Measurements from ENCODE around the gene PDLIM3. TPM values are rescaled to one million over a fixed set of nuclear protein-coding genes. Genes with fewer than 3 reads are reported as not detected.

PDLIM3 gene
- total and polyA plus RNA-seq, 2 of the 4 experiments (the other 2 are of a cell fraction), result 6.4 to 11.7 TPM

DNA sequence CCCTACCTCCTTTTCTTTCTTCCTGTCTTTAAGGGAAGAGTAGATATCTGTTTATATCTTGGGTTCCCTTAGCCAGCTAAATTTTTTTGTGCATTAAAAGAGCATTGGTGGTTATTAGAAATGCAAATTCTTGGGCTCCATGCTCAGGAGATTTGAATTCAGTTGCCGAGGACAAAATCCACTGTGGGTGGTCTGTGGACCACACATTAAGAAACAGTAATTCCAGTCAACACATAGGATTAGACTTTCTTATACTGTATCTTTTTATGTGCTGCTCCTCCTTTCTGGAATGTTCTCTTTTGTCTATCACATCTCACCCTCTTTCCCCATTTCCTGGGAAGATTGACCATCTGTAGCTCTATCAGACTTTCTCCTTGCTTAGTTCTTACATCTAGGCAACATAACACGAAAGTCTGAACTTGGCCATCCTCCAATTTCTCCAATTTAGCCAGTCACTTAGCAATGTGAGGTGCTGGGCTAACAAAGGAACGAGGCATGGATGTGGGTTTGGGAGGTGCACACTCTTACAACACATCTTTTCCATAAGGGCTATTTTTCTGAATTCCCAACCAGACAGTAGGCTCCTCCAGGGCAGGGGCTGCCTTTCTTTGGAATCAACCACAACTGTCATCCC lies 5.3 kb upstream of the PDLIM3 start:
- Histone ChIP-seq H3K27me3 (ENCODE audit: control insufficient read depth, insufficient read depth, low read length) (peaks cover 16% of the 10 kb centered on the region), H3K4ac (ENCODE audit: low read depth, low read length) (no peak overlapping the region), H3K56ac (ENCODE audit: extremely low read depth, insufficient read depth, low read length) (no peak overlapping the region), H2AK9ac (replicated peaks; ENCODE audit: low read depth, low read length, poor library complexity) (no peak overlapping the region), H3K14ac (replicated peaks; ENCODE audit: low read depth, low read length) (no peak overlapping the region), H2BK120ac (ENCODE audit: low read depth, low read length) (no peak overlapping the region), H2BK15ac (ENCODE audit: low read depth, low read length) (no peak overlapping the region), H3K27ac (ENCODE audit: insufficient read depth, low read length) (no peak overlapping the region), H3K9me1 (ENCODE audit: insufficient read depth, low read length) (no peaks in the 10 kb centered on the region), H2AK5ac (ENCODE audit: low read depth, low read length) (no peak overlapping the region), H4K20me1 (ENCODE audit: insufficient read depth, low read length) (no peaks in the 10 kb centered on the region), H3K9me3 (ENCODE audit: control insufficient read depth, insufficient read depth, low read length) (no peaks in the 10 kb centered on the region), H4K5ac (ENCODE audit: low read depth, low read length) (no peak overlapping the region), H3K4me3 (ENCODE audit: insufficient read depth, low read depth, low read length) (no peak overlapping the region), H2BK5ac (ENCODE audit: low read depth, low read length, poor library complexity, severe bottlenecking) (no peak overlapping the region), H3K23ac (ENCODE audit: low read depth, low read length) (no peak overlapping the region), H4K8ac (ENCODE audit: low read depth in 2 of 2, low read length in 2 of 2) (no peak overlapping the region), H3K9ac (ENCODE audit: low read depth, low read length) (no peak overlapping the region), H2AFZ (replicated peaks; ENCODE audit: low read length, poor library complexity) (no peak overlapping the region), H2BK20ac (ENCODE audit: low read depth, low read length) (no peak overlapping the region), H3K4me1 (ENCODE audit: control insufficient read depth, insufficient read depth, low read length) (peaks cover 2% of the 10 kb centered on the region; the same call in 1 of the 2 replicates), H4K91ac (ENCODE audit: insufficient read depth, low read depth, low read length) (no peak overlapping the region), H3K79me1 (ENCODE audit: low read depth in 1 of 2, low read length in 2 of 2) (no peaks in the 10 kb centered on the region), H3K4me2 (ENCODE audit: low read depth, low read length) (no peak overlapping the region), H3K18ac (ENCODE audit: low read depth, low read length) (no peak overlapping the region), H3K36me3 (ENCODE audit: control insufficient read depth, insufficient read depth, low read length) (no peaks in the 10 kb centered on the region)
- in situ Hi-C loops (cut with MboI; ENCODE audit: low sequenced_read_pairs), result no loop called here
- ATAC-seq (ENCODE audit: low read depth) (no peak), DNase-seq (no peak)
- no CpG with 5 or more reads among the region's 3 CpGs for WGBS, 2 experiments (ENCODE audit: extremely low coverage in 2 of 2, insufficient read length in 1 of 2)
- no peak for TF ChIP-seq RFX5 (IDR thresholded peaks at IDR 0.05; ENCODE audit: low read depth, low read length)
- TF ChIP-seq, protein P1, sequence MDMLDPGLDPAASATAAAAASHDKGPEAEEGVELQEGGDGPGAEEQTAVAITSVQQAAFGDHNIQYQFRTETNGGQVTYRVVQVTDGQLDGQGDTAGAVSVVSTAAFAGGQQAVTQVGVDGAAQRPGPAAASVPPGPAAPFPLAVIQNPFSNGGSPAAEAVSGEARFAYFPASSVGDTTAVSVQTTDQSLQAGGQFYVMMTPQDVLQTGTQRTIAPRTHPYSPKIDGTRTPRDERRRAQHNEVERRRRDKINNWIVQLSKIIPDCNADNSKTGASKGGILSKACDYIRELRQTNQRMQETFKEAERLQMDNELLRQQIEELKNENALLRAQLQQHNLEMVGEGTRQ (IDR thresholded peaks at IDR 0.05; ENCODE audit: low read depth, low read length), result no peak
- no peak for TF ChIP-seq SMC3 (IDR thresholded peaks at IDR 0.05; ENCODE audit: low read depth, low read length)
- no peak for TF ChIP-seq RCOR1 (IDR thresholded peaks at IDR 0.05; ENCODE audit: insufficient replicate concordance, low read length)
- TF ChIP-seq MXI1 (IDR thresholded peaks at IDR 0.05; ENCODE audit: borderline replicate concordance, low read depth, low read length), result no peak
- no peak for TF ChIP-seq FOS (IDR thresholded peaks at IDR 0.05; ENCODE audit: low read depth, low read length)
- TF ChIP-seq CHD1 (IDR thresholded peaks at IDR 0.05; ENCODE audit: low read depth, low read length), result no peak
- TF ChIP-seq NFE2L2 (IDR thresholded peaks at IDR 0.05; ENCODE audit: low read depth, low read length), result no peak
- TF ChIP-seq, protein P2, sequence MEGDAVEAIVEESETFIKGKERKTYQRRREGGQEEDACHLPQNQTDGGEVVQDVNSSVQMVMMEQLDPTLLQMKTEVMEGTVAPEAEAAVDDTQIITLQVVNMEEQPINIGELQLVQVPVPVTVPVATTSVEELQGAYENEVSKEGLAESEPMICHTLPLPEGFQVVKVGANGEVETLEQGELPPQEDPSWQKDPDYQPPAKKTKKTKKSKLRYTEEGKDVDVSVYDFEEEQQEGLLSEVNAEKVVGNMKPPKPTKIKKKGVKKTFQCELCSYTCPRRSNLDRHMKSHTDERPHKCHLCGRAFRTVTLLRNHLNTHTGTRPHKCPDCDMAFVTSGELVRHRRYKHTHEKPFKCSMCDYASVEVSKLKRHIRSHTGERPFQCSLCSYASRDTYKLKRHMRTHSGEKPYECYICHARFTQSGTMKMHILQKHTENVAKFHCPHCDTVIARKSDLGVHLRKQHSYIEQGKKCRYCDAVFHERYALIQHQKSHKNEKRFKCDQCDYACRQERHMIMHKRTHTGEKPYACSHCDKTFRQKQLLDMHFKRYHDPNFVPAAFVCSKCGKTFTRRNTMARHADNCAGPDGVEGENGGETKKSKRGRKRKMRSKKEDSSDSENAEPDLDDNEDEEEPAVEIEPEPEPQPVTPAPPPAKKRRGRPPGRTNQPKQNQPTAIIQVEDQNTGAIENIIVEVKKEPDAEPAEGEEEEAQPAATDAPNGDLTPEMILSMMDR (conservative IDR thresholded peaks at IDR 0.05; ENCODE audit: low read depth, low read length), result no peak
- TF ChIP-seq, protein P3, sequence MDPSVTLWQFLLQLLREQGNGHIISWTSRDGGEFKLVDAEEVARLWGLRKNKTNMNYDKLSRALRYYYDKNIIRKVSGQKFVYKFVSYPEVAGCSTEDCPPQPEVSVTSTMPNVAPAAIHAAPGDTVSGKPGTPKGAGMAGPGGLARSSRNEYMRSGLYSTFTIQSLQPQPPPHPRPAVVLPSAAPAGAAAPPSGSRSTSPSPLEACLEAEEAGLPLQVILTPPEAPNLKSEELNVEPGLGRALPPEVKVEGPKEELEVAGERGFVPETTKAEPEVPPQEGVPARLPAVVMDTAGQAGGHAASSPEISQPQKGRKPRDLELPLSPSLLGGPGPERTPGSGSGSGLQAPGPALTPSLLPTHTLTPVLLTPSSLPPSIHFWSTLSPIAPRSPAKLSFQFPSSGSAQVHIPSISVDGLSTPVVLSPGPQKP (IDR thresholded peaks at IDR 0.05; ENCODE audit: borderline replicate concordance, low read depth, low read length), result no peak
- no peak for TF ChIP-seq RAD21 (IDR thresholded peaks at IDR 0.05; ENCODE audit: low read length)
- TF ChIP-seq MAZ (IDR thresholded peaks at IDR 0.05; ENCODE audit: borderline replicate concordance, low read depth, low read length), result no peak
- TF ChIP-seq BHLHE40 (IDR thresholded peaks at IDR 0.05; ENCODE audit: low read depth, low read length), result no peak
- no peak for TF ChIP-seq CEBPB (IDR thresholded peaks at IDR 0.05; ENCODE audit: low read depth, low read length)
- no peak for TF ChIP-seq POLR2A (IDR thresholded peaks at IDR 0.05; ENCODE audit: low read depth, low read length)
- no peak for TF ChIP-seq MAFK (IDR thresholded peaks at IDR 0.05; ENCODE audit: low read depth, low read length)
- CTCF ChIA-PET, result interaction anchor here (0.6 kb wide), 1 partner anchor 9 kb away, joined by 3 read pairs; no protein-coding TSS in a partner anchor
- BruUV-seq (replicated peaks), result no TSS peak
- POLR2A ChIA-PET (ENCODE audit: unreplicated experiment), result no interaction called here
- dilution Hi-C loops (cut with HindIII; ENCODE audit: low sequenced_read_pairs, unreplicated experiment), result no loop called here
- intact Hi-C loops (cut with micrococcal nuclease), result no loop called here

Data from IMR-90 (cell line).